Osteocyte (in vitro differentiated cells): ENCODE measurements around the gene RILP. TPM values are rescaled to one million over a fixed set of nuclear protein-coding genes. Genes with fewer than 3 reads are reported as not detected.

ENCODE experiments used
- DNase-seq: peaks from one replicate; pipeline ENCODE4 v3.0.0; 2021; ENCODE audit warnings: mixed read lengths; ENCODE audit not compliant: unreplicated experiment; ENCODE audit errors: extremely low spot score
- H3K27ac Mint-ChIP-seq: one replicate; pipeline ENCODE4 v1.8.0; 2021; ENCODE audit warnings: mild to moderate bottlenecking, mixed read lengths; ENCODE audit not compliant: unreplicated experiment
- H3K27me3 Mint-ChIP-seq: one replicate; pipeline ENCODE4 v1.8.0; 2021; ENCODE audit warnings: mixed read lengths; ENCODE audit not compliant: unreplicated experiment
- H3K36me3 Mint-ChIP-seq: one replicate; pipeline ENCODE4 v1.8.0; 2021; ENCODE audit warnings: mixed read lengths; ENCODE audit not compliant: unreplicated experiment
- H3K4me1 Mint-ChIP-seq: one replicate; pipeline ENCODE4 v1.8.0; 2021; ENCODE audit warnings: mixed read lengths; ENCODE audit not compliant: unreplicated experiment
- H3K4me3 Mint-ChIP-seq: one replicate; pipeline ENCODE4 v1.8.0; 2021; ENCODE audit warnings: mild to moderate bottlenecking, moderate library complexity, mixed read lengths; ENCODE audit not compliant: unreplicated experiment
- H3K9me3 Mint-ChIP-seq: one replicate; pipeline ENCODE4 v1.8.0; 2021; ENCODE audit warnings: mixed read lengths; ENCODE audit not compliant: unreplicated experiment
- CTCF ChIP-seq: fragments of 200-600 bp; sonication (generic); IDR thresholded peaks from 2 replicates; pipeline ENCODE4 v1.5.0; 2021; ENCODE audit warnings: antibody characterized with exemption, mild to moderate bottlenecking, moderate library complexity
- total RNA-seq: library from RNA; stranded (reverse); gene quantifications from 2 replicates; pipeline ENCODE4 v1.2.1, GENCODE V29; 2021

Gene RILP
- total RNA-seq, 1 donor from 2014 or later = 2.6 TPM

GRCh38 chr17:1616101-1616500 is 33.6 kb downstream of the RILP start:
- Mint-ChIP-seq H3K27me3 (no peaks in the 10 kb centered on the region), H3K27ac (no peak overlapping the region), H3K9me3 (no peaks in the 10 kb centered on the region), H3K4me1 (peaks cover 2% of the 10 kb centered on the region), H3K4me3 (no peak overlapping the region), H3K36me3 (no peaks in the 10 kb centered on the region)
- DNase-seq = no peak
- no peak for TF ChIP-seq CTCF

- TF ChIP-seq CTCF = no peak
- Mint-ChIP-seq H3K27ac (no peak overlapping the region), H3K4me3 (no peak overlapping the region), H3K36me3 (no peaks in the 10 kb centered on the region), H3K4me1 (no peaks in the 10 kb centered on the region), H3K9me3 (no peaks in the 10 kb centered on the region), H3K27me3 (no peaks in the 10 kb centered on the region)
- DNase-seq = no peak
Observed at GRCh38 chr17:1612400-1612799, 37.3 kb downstream of the RILP start.

GRCh38 chr17:1611715-1612114 is 38.0 kb downstream of the RILP start:
- H3K4me3 Mint-ChIP-seq = no peak overlapping the region
- no peak for TF ChIP-seq CTCF
- H3K27ac Mint-ChIP-seq = no peak overlapping the region
- H3K27me3 Mint-ChIP-seq = no peaks in the 10 kb centered on the region
- no peaks in the 10 kb centered on the region for H3K9me3 Mint-ChIP-seq
- DNase-seq = no peak
- H3K4me1 Mint-ChIP-seq = peaks cover 4% of the 10 kb centered on the region
- H3K36me3 Mint-ChIP-seq = no peaks in the 10 kb centered on the region

DNA sequence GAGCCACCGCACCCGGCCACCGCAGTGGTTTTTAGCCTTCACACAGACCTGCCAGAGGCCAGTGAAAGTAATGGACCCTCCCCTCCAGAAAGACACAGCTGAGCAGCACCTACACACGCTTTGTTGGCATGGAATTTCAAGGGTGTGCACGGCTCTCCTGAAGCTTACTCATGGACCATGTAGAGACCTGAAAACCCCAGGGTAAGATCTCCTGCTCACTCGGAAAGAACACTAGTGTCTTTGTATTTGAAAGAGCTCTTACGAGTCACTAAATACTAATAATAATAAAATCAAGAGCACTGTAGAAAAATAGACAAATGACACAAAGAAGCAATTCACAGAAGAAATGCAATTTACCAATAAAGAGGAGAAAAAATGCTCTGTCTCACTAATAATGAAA is 41.0 kb downstream of the RILP start:
- Mint-ChIP-seq H3K27me3 (no peaks in the 10 kb centered on the region), H3K36me3 (no peaks in the 10 kb centered on the region), H3K4me3 (no peak overlapping the region), H3K9me3 (no peaks in the 10 kb centered on the region), H3K4me1 (peaks cover 4% of the 10 kb centered on the region), H3K27ac (no peak overlapping the region)
- no peak for TF ChIP-seq CTCF
- no peak for DNase-seq

DNA sequence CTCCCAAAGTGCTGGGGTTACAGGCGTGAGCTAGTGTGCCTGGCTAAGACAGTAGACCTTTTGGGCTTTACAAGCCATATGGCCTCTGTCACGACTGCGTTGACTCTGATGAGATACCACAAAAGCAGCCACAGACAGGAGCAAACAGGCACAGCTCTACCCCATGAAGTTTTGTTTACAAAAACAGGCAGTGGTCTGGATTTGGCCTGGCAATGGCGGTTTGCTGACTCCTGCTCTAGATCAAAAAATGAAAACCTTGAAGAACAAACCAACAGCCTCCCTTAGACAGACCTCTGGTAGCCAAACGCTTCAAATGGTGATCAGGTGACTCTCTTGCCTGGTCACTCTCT is 41.7 kb downstream of the RILP start:
- no peaks in the 10 kb centered on the region for H3K36me3 Mint-ChIP-seq
- no peaks in the 10 kb centered on the region for H3K9me3 Mint-ChIP-seq

More for the DNA sequence above, 41.7 kb downstream of the RILP start:
- no peak for DNase-seq
- no peak for TF ChIP-seq CTCF
- Mint-ChIP-seq H3K27ac (no peak overlapping the region), H3K4me1 (peaks cover 4% of the 10 kb centered on the region), H3K27me3 (no peaks in the 10 kb centered on the region), H3K4me3 (no peak overlapping the region)
